GM19351 (cell line): ENCODE measurements around the gene ZNF292.
"Not testable (repeated sequence)": the region's sequence is repeated elsewhere in the genome, so short reads cannot be mapped to it uniquely, and the experiment has no call there.

Experiments used
- ATAC-seq: cut with Tn5 transposase; IDR thresholded peaks from one replicate; pipeline ENCODE4 v1.9.1; 2021; ENCODE audit warnings: mild to moderate bottlenecking, moderate library complexity; ENCODE audit not compliant: unreplicated experiment

Gene ZNF292

GRCh38 chr6:87209812-87210211 is 54.4 kb downstream of the ZNF292 start:
- no peak for ATAC-seq

- peak; percentile 97 for ATAC-seq
Measured at GRCh38 chr6:87210979-87211378, 55.6 kb downstream of the ZNF292 start.

GRCh38 chr6:87212596-87212995 is 57.2 kb downstream of the ZNF292 start:
- no peak for ATAC-seq

- ATAC-seq: no peak
Measured at GRCh38 chr6:87213364-87213763, 58.0 kb downstream of the ZNF292 start.

GRCh38 chr6:87214831-87215230 is 59.5 kb downstream of the ZNF292 start:
- no peak for ATAC-seq

- ATAC-seq: peak; percentile 64
Measured at GRCh38 chr6:87220997-87221396, 65.6 kb downstream of the ZNF292 start.

- no peak for ATAC-seq
Measured at GRCh38 chr6:87222676-87223075, 67.3 kb downstream of the ZNF292 start.

- no peak for ATAC-seq
Measured at GRCh38 chr6:87224971-87225370, 69.6 kb downstream of the ZNF292 start.

GRCh38 chr6:87225511-87225910 is 70.1 kb downstream of the ZNF292 start:
- ATAC-seq: no peak

- ATAC-seq: no peak
Measured at GRCh38 chr6:87225937-87226336, 70.6 kb downstream of the ZNF292 start.

- ATAC-seq: no peak
Measured at GRCh38 chr6:87230801-87231200, 75.4 kb downstream of the ZNF292 start.

- peak; percentile 63 for ATAC-seq
Measured at GRCh38 chr6:87237804-87238203, 82.4 kb downstream of the ZNF292 start.

GRCh38 chr6:87239098-87239635 is 83.8 kb downstream of the ZNF292 start:
- ATAC-seq: not testable (repeated sequence)

- ATAC-seq: no peak
Measured at GRCh38 chr6:87241304-87241703, 85.9 kb downstream of the ZNF292 start.

- ATAC-seq: no peak
Measured at GRCh38 chr6:87242311-87242710, 86.9 kb downstream of the ZNF292 start.

GRCh38 chr6:87243812-87244211 is 88.4 kb downstream of the ZNF292 start:
- no peak for ATAC-seq

GRCh38 chr6:87244380-87244779 is 89.0 kb downstream of the ZNF292 start:
- ATAC-seq: no peak

- ATAC-seq: no peak
Measured at GRCh38 chr6:87250019-87250418, 94.7 kb downstream of the ZNF292 start.

- no peak for ATAC-seq
Measured at GRCh38 chr6:87251225-87251624, 95.9 kb downstream of the ZNF292 start.

- no peak for ATAC-seq
Measured at GRCh38 chr6:87251725-87252124, 96.4 kb downstream of the ZNF292 start.

GRCh38 chr6:87257046-87257445 is 101.7 kb downstream of the ZNF292 start:
- ATAC-seq: no peak

- ATAC-seq: no peak
Measured at GRCh38 chr6:87257565-87257964, 102.2 kb downstream of the ZNF292 start.

GRCh38 chr6:87257975-87258374 is 102.6 kb downstream of the ZNF292 start:
- no peak for ATAC-seq
